ENCODE data around the gene TBATA. TPM values are rescaled to one million over a fixed set of nuclear protein-coding genes. Genes with fewer than 3 reads are reported as not detected.

Gene TBATA
- total and polyA plus RNA-seq, 4 experiments from 2014 or later: not detected

- no peak overlapping the region for H3K4me3 ChIP-seq (ENCODE audit: low read length in 2 of 2)
- peaks cover 0 to under 1% of the 10 kb centered on the region in 2 donors for H3K27me3 Mint-ChIP-seq
- H3K9me3 Mint-ChIP-seq: no peaks in the 10 kb centered on the region
- H3K36me3 ChIP-seq (ENCODE audit: insufficient read depth, low read length): no peaks in the 10 kb centered on the region
- ChIA-PET CTCF (ENCODE audit: partially characterized antibody) (interaction anchor here (0.7 to 1.8 kb wide), 3 partner anchors 182 to 324 kb away, joined by 3 to 4 read pairs (median 3); no protein-coding TSS in a partner anchor), POLR2A (ENCODE audit: partially characterized antibody) (no interaction called here)
- H3K9me3 ChIP-seq (ENCODE audit: control insufficient read depth in 1 of 2, low read length in 2 of 2): no peaks in the 10 kb centered on the region
- intact Hi-C loops (cut with micrococcal nuclease): no loop called here
- H3K27ac ChIP-seq (ENCODE audit: low read depth, low read length): no peak overlapping the region
- no peaks in the 10 kb centered on the region for H3K36me3 Mint-ChIP-seq
- peaks cover 0 to 2% (median 0%) of the 10 kb centered on the region in 4 donors for H3K4me1 Mint-ChIP-seq
- no peaks in the 10 kb centered on the region for H3K27me3 ChIP-seq (ENCODE audit: insufficient read depth, low read length)
- DNase-seq: no peak
- H3K27ac Mint-ChIP-seq: no peak overlapping the region
- no peak overlapping the region for H3K4me3 Mint-ChIP-seq
- no peaks in the 10 kb centered on the region for H3K4me1 ChIP-seq (ENCODE audit: insufficient read depth, low read length)
These were observed 44.5 kb downstream of the TBATA start for GRCh38 chr10:70740406-70741288.

- Mint-ChIP-seq H3K27me3 (no peaks in the 10 kb centered on the region), H3K27ac (no peak overlapping the region), H3K4me3 (no peak overlapping the region), H3K9me3 (no peaks in the 10 kb centered on the region), H3K4me1 (peaks cover 0 to 2% (median 0%) of the 10 kb centered on the region in 4 donors), H3K36me3 (no peaks in the 10 kb centered on the region)
- no peak for DNase-seq
- ChIA-PET POLR2A (ENCODE audit: partially characterized antibody) (no interaction called here), CTCF (ENCODE audit: partially characterized antibody) (interaction anchor here (1.8 kb wide), 1 partner anchor 277 kb away, joined by 4 read pairs; no protein-coding TSS in a partner anchor)
- no peak overlapping the region for H3K4me3 ChIP-seq (ENCODE audit: low read length in 2 of 2)
- H3K27ac ChIP-seq (ENCODE audit: low read depth, low read length): no peak overlapping the region
- intact Hi-C loops (cut with micrococcal nuclease): no loop called here
- H3K9me3 ChIP-seq (ENCODE audit: control insufficient read depth in 1 of 2, low read length in 2 of 2): no peaks in the 10 kb centered on the region
- H3K4me1 ChIP-seq (ENCODE audit: insufficient read depth, low read length): no peaks in the 10 kb centered on the region
- no peaks in the 10 kb centered on the region for H3K27me3 ChIP-seq (ENCODE audit: insufficient read depth, low read length)
- no peaks in the 10 kb centered on the region for H3K36me3 ChIP-seq (ENCODE audit: insufficient read depth, low read length)
These were observed 46.4 kb downstream of the TBATA start for GRCh38 chr10:70738761-70739121.

GRCh38 chr10:70738006-70738760, 47.0 kb downstream of the TBATA start:
- Mint-ChIP-seq H3K4me3 (no peak overlapping the region), H3K27me3 (no peaks in the 10 kb centered on the region), H3K36me3 (no peaks in the 10 kb centered on the region), H3K27ac (no peak overlapping the region), H3K4me1 (peaks cover 0 to 2% (median 0%) of the 10 kb centered on the region in 4 donors), H3K9me3 (no peaks in the 10 kb centered on the region)
- ChIA-PET CTCF (ENCODE audit: partially characterized antibody) (no interaction called here), POLR2A (ENCODE audit: partially characterized antibody) (no interaction called here)
- Histone ChIP-seq H3K36me3 (ENCODE audit: insufficient read depth, low read length) (no peaks in the 10 kb centered on the region), H3K27me3 (ENCODE audit: insufficient read depth, low read length) (no peaks in the 10 kb centered on the region), H3K27ac (ENCODE audit: low read depth, low read length) (no peak overlapping the region), H3K4me3 (ENCODE audit: low read length in 2 of 2) (no peak overlapping the region), H3K9me3 (ENCODE audit: control insufficient read depth in 1 of 2, low read length in 2 of 2) (no peaks in the 10 kb centered on the region), H3K4me1 (ENCODE audit: insufficient read depth, low read length) (no peaks in the 10 kb centered on the region)
- DNase-seq: no peak
- intact Hi-C loops (cut with micrococcal nuclease): no loop called here

GRCh38 chr10:70737250-70737649, 47.9 kb downstream of the TBATA start:
- Mint-ChIP-seq H3K27me3 (no peaks in the 10 kb centered on the region), H3K4me3 (no peak overlapping the region), H3K36me3 (no peaks in the 10 kb centered on the region), H3K4me1 (no peaks in the 10 kb centered on the region), H3K27ac (no peak overlapping the region), H3K9me3 (no peaks in the 10 kb centered on the region)
- H3K4me1 ChIP-seq (ENCODE audit: insufficient read depth, low read length): no peaks in the 10 kb centered on the region
- H3K36me3 ChIP-seq (ENCODE audit: insufficient read depth, low read length): no peaks in the 10 kb centered on the region
- H3K27me3 ChIP-seq (ENCODE audit: insufficient read depth, low read length): no peaks in the 10 kb centered on the region
- H3K9me3 ChIP-seq (ENCODE audit: control insufficient read depth in 1 of 2, low read length in 2 of 2): no peaks in the 10 kb centered on the region
- ChIA-PET CTCF (ENCODE audit: partially characterized antibody) (no interaction called here), POLR2A (ENCODE audit: partially characterized antibody) (no interaction called here)
- H3K4me3 ChIP-seq (ENCODE audit: low read length in 2 of 2): no peak overlapping the region
- intact Hi-C loops (cut with micrococcal nuclease): no loop called here
- DNase-seq: no peak
- no peak overlapping the region for H3K27ac ChIP-seq (ENCODE audit: low read depth, low read length)

- Histone ChIP-seq H3K4me3 (ENCODE audit: low read length in 2 of 2) (no peak overlapping the region), H3K4me1 (ENCODE audit: insufficient read depth, low read length) (no peaks in the 10 kb centered on the region), H3K27ac (ENCODE audit: low read depth, low read length) (no peak overlapping the region), H3K27me3 (ENCODE audit: insufficient read depth, low read length) (no peaks in the 10 kb centered on the region), H3K36me3 (ENCODE audit: insufficient read depth, low read length) (no peaks in the 10 kb centered on the region), H3K9me3 (ENCODE audit: control insufficient read depth in 1 of 2, low read length in 2 of 2) (no peaks in the 10 kb centered on the region)
- no peak overlapping the region for H3K27ac Mint-ChIP-seq
- ChIA-PET POLR2A (ENCODE audit: partially characterized antibody) (no interaction called here), CTCF (ENCODE audit: partially characterized antibody) (no interaction called here)
- no peaks in the 10 kb centered on the region for H3K27me3 Mint-ChIP-seq
- H3K36me3 Mint-ChIP-seq: no peaks in the 10 kb centered on the region
- DNase-seq: no peak
- no peak overlapping the region for H3K4me3 Mint-ChIP-seq
- intact Hi-C loops (cut with micrococcal nuclease): no loop called here
- H3K4me1 Mint-ChIP-seq: no peaks in the 10 kb centered on the region
- no peaks in the 10 kb centered on the region for H3K9me3 Mint-ChIP-seq
These were observed 48.7 kb downstream of the TBATA start for GRCh38 chr10:70736525-70736924.

GRCh38 chr10:70735161-70735560, 50.0 kb downstream of the TBATA start:
- Mint-ChIP-seq H3K4me3 (no peak overlapping the region), H3K36me3 (no peaks in the 10 kb centered on the region), H3K27me3 (no peaks in the 10 kb centered on the region), H3K9me3 (no peaks in the 10 kb centered on the region), H3K4me1 (no peaks in the 10 kb centered on the region), H3K27ac (no peak overlapping the region)
- POLR2A ChIA-PET (ENCODE audit: partially characterized antibody): no interaction called here
- DNase-seq: no peak
- no peaks in the 10 kb centered on the region for H3K36me3 ChIP-seq (ENCODE audit: insufficient read depth, low read length)
- intact Hi-C loops (cut with micrococcal nuclease): no loop called here
- H3K4me1 ChIP-seq (ENCODE audit: insufficient read depth, low read length): no peaks in the 10 kb centered on the region
- no peak overlapping the region for H3K4me3 ChIP-seq (ENCODE audit: low read length in 2 of 2)
- no peaks in the 10 kb centered on the region for H3K9me3 ChIP-seq (ENCODE audit: control insufficient read depth in 1 of 2, low read length in 2 of 2)
- H3K27ac ChIP-seq (ENCODE audit: low read depth, low read length): no peak overlapping the region
- CTCF ChIA-PET (ENCODE audit: partially characterized antibody): no interaction called here
- H3K27me3 ChIP-seq (ENCODE audit: insufficient read depth, low read length): no peaks in the 10 kb centered on the region

GRCh38 chr10:70733051-70733450, 52.1 kb downstream of the TBATA start:
- no peaks in the 10 kb centered on the region for H3K4me1 Mint-ChIP-seq
- POLR2A ChIA-PET (ENCODE audit: partially characterized antibody): no interaction called here
- Histone ChIP-seq H3K4me3 (ENCODE audit: low read length in 2 of 2) (no peak overlapping the region), H3K36me3 (ENCODE audit: insufficient read depth, low read length) (no peaks in the 10 kb centered on the region), H3K4me1 (ENCODE audit: insufficient read depth, low read length) (no peaks in the 10 kb centered on the region), H3K27me3 (ENCODE audit: insufficient read depth, low read length) (no peaks in the 10 kb centered on the region), H3K27ac (ENCODE audit: low read depth, low read length) (no peak overlapping the region), H3K9me3 (ENCODE audit: control insufficient read depth in 1 of 2, low read length in 2 of 2) (no peaks in the 10 kb centered on the region)
- H3K36me3 Mint-ChIP-seq: no peaks in the 10 kb centered on the region
- no peak overlapping the region for H3K4me3 Mint-ChIP-seq
- H3K27ac Mint-ChIP-seq: no peak overlapping the region
- DNase-seq: no peak
- CTCF ChIA-PET (ENCODE audit: partially characterized antibody): no interaction called here
- intact Hi-C loops (cut with micrococcal nuclease): no loop called here
- no peaks in the 10 kb centered on the region for H3K27me3 Mint-ChIP-seq
- H3K9me3 Mint-ChIP-seq: no peaks in the 10 kb centered on the region
